Activated CD4-positive, alpha-beta T cell treated with anti-CD3 and anti-CD28 coated beads, Interleukin-2, Interleukin-4, amounts not matched to agents 100 ng/mL and 50 ng/mL, durations not matched to agents 16 hours and 8 hours (primary cell): ENCODE data around the gene VPS37B.

Source experiments
- DNase-seq: peaks from one replicate; pipeline ENCODE4 v3.0.0-alpha.2; 2020; ENCODE audit warnings: low spot score

VPS37B gene

DNA sequence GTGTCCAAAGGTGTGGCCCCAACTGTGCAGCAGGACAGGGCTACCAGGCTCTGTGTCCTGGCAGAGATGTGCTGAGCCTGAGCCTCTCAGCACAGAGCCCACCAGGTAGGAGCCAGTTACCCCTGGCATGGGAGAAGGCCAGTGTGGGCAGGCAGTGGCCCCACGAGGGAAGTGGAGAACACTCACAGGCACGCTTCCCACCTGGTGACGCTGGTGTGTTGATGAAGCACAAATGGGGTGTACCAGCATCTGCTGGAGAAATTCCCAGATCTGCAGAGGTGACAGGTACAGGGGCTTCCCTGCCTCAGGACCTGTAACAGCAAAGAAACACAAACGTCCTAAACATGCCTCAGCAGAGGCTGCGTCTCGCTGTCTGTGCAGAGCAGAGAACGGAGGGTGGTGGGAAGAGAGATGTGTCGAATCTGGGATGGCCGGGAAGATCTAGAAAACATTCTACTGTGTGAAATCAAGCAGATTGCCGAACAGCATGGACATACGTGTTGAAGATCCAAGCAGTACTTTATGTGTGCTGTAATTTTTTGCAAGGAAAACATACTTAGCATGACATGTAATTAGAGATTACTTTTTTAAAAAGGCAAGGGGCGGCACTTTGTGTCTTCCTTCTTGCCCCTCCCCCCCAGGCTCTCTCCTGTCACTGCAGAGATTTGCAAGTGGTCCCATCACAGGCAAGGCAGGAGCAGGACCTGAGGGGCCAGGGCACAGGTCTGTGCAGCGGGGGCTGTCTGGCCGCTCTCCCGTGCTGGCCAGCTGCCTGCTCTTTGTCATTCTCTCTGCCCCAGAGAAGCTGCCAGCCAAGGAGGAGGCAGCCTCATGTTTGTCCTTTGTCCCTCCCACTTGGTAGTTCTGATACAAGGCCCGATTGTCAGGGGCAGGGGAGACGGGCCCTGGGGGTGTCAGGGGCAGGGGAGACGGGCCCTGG is 43.3 kb downstream of the VPS37B start:
- no peak for DNase-seq

DNA sequence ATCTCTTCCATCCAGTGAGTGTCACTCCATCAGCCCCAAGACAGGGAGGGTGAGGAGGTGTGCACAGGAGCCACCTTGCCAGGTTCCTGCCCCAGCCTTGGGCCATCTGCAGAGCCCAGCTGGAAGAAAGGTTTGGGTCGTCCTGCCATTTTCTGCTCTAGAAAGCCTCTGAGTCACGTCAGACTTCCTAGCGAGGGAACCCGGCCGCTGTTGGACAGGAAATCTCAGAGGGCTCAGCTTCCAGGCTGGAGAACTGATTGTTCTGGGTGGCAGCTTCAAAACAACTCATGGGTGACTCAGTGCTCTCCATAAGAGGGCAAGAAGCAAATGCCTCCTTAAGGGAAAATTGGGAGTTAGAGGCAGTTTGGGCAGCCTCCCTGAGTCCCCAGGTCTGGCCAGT is 44.1 kb downstream of the VPS37B start:
- DNase-seq: no peak

- DNase-seq: no peak
Measured at GRCh38 chr12:122850695-122851350, 45.1 kb downstream of the VPS37B start.

DNA sequence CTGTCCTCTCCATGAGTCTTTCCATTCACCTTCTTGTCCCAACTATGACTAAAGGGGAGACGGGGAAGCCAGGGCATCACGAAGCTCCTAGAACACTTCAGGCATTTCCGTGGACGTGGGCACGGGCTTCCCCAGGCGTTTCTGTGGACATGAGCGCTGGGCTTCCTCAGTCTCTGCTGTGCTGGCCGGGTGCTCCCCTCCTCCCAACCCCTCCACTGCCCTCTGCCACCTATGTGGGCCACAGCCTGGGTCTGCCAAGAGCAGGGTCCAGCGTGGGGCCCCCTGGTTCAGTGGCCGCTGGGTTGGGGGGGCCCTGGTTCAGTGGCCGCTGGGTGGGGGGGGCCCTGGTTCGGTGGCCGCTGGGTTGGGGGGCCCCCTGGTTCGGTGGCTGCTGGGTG is 45.9 kb downstream of the VPS37B start:
- no peak for DNase-seq

GRCh38 chr12:122849352-122850047 is 46.4 kb downstream of the VPS37B start:
- DNase-seq: no peak

- no peak for DNase-seq
Measured at GRCh38 chr12:122848471-122849351, 47.2 kb downstream of the VPS37B start.

GRCh38 chr12:122847921-122848421 is 48.0 kb downstream of the VPS37B start:
- DNase-seq: no peak

DNA sequence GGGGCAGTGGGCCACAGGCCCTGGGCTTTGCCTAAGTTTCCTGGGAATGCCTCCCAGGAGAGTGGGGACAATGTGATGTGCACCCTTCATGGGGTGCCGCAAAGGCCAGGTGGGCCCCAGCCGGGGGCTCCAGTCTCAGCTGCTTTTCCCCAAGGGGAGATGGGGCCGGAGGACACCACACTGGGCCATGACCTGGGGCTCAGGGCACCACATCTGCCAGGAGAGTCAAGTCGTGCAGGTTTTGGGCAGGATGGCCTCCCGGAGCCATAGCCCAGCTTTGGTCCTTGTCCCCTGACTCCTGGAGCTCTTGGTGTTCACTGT is 48.4 kb downstream of the VPS37B start:
- no peak for DNase-seq

DNA sequence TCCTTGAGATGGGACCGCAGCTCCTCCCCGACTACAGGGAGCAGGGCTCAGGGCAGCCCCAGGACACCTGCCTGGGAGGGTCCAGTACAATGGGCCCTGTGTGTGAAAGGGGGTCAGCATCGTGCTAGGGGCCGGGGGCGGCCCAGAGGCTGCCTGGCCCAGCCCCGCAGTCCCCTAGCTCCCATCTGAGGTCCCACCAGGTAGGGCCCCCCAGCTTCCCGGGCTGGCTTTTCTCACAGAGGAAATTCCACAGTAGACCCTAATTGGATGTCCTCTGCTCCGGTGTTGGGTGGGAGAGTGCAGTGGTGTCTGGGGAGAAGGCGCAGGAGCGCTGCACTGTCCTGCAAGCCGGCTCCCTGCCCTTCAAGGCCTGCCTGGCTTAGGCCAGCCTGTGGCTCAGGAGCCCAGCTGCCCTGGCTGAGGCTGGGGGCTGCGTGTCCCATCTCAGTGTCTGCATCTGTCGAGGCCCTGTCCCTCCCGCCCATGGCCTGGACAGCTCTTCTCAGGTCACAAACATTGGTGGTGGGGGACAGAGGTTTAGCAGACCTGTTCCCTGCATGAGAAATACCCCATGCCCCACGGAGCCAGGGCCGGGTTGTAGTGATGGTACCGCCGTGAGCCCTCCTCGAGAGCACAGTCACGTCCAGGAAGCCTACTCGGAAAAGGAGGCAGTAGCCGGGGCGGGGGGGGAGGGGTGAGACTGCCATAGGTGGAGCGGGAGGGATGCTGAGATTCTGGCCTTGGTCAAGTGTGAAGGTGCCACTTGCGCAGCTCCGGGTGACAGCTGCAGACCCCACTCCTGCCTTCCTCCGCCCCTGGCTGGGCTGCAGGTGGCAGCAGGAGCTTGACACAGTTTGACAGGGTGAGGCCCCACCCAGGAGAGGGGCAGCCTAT is 49.1 kb downstream of the VPS37B start:
- no peak for DNase-seq

DNA sequence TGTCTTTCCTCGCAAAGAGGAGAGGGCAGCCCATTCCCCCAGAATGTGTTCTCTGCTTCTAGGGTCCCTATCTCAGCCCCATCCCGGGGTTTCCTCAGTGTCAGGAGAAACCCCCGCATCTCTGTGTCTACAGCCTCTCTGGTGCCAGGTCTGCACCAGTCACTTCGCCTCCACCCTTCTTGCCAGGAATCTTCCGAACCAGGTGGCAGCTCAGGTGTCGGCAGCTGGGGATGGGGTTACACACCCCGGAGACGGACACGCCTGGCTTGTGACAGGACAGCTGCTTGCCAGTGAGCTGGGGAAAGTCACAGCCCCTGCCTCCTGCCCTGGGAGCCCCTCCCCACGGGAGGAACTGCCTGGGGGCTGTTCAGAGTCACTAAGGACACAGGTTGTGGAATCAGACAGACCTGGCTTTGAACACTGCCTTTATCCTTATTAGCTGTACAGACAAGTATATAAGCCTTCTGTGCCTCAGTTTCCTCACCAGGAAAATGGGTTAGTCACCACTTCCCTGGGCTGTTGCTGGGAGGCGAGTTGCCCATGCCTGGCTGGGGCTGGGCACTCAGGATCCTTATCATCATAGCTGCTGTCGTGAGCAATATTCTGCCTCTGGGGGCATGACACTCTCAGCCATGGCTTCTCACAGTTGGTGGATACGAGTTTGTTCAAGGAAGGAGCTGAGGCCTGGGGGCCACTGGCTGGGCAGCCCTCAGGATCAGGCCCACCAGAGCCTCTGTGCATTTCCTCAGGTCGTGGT is 49.9 kb downstream of the VPS37B start:
- no peak for DNase-seq

DNA sequence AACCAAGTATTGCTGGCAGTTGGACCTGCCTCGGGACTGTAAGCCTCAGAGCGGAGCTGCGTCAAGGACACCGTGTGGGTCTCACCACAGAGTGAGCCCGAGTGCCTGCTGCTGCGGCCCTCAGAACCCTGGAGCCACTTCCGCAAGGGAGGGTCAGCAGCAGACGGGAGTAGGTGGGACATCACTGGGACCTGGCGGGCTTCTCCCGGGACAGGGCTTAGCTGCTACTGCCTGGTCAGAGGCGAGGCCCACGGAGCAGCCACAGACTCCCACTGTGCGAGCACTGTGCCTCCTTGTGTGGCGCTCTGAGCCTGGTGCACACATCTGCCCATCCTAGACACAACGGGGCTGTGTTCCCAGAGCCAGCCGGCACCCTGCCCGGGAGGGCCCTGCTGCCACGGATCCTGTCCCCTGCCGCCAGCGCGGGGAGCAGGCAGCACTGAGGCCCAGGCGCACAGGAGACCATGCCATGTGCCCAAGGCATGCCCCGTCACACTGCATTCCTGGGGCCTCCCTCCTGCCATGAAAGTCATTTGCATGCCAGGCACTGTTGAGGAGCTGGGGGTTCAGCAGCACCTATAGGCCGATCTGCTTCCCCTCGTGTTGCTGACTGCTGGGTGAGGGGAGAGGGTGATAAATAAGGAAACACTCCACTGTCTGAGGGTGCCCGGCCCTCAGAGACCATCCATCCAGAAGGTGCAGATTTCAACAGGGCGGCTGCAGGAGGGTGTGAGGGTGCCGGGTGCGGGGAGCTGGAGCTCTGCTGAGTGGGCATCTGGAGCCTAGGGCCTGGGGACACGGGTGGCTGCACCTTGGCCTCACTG is 50.7 kb downstream of the VPS37B start:
- no peak for DNase-seq

DNA sequence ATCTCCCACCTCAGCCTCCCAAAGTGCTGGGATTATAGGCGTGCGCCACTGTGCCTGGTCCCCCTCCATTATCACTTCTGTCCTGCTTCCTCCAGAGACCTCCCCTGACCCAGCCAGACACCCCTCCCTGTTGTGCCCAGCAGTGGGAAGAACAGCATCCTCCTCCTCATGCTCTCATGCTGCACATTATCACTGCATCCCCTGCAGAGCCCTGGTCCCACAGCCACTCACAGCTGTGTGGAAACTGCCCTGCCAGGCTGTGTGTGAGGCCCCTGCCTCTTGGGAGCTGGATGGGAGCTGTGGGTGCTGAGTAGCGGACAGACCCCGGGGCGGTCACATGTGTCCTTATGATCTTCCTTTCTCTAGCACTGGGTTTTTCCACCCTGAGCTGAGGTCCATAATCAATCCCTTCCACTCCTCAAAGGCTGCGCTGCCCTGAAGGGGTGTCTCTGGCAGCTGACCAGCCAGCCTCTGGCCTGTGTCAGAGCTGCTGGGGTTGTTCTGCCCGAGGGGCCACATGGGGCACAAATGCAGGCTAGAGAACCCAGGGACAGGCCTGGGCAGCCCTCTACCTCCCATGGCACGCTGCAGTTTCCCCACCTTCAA is 51.5 kb downstream of the VPS37B start:
- no peak for DNase-seq

DNA sequence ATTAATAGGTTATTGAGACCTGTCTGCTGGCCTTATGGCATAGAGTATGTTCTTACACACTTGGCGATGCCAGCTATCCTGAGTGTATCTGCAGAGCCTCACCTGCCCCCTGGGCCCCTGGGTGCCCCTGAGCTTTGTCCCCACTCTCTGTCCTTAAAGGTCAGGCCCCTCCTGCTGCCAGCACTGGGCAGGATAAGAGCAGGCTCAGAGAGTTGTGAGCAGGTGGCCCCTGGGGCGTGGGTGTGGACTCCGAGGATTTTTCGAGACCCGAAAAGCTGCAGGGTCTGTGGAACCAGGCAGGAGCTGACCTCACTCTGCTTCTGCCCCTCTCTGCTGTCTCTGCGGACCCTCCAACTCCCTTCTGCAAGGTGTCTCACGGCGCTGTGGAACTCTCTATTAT is 52.5 kb downstream of the VPS37B start:
- no peak for DNase-seq

DNA sequence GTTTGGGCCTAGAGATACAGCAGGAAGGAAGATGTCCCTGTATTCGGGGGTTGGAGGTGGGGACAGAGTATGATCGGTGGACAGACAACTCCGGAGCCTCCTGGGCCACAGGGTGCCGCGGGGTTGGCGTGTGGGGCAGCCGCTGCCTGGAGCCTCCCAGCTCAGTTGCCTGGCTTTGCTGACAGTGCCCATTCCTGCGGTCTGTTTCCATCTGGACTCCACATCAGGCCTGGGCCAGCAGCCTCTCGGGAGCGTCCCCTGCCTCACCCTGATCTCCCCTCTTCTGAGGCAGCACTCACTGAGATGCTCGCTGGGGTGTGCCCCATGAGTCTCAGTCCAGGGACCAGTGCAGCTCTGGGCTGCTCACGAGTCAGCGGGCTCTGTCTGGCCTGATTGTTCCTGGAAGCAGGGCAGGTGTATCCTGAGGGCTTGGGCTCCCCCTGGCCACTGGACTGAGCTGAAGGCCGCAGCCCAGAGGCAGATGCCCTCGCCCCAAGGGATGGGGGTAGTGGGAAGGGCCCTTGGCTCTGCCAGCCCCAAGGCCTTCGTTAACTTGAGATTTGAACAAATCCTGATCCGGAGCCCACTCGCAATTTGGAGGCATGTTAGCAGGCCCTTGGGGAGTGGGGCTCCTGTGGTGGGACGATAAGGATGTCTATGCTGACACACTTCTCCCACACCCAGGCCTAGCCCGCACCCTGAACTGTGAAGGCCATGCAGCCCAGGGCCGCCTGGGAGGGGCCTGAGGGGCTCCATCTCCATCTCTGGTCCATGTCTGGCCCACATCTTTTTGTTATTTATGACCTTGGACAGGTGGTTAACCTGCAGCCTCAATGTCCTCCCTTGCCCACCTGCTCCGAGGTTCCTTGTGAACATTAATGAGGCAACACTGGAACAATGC is 53.2 kb downstream of the VPS37B start:
- DNase-seq: no peak

GRCh38 chr12:122841544-122842321 is 54.2 kb downstream of the VPS37B start:
- DNase-seq: no peak

GRCh38 chr12:122840580-122841513 is 55.1 kb downstream of the VPS37B start:
- no peak for DNase-seq
